Measurements from ENCODE around the gene NTF3.

NTF3 gene

GRCh38 chr12:5498076-5498475 is 66.2 kb downstream of the NTF3 start:
- no peak overlapping the region for H3K27ac ChIP-seq
- no peak for TF ChIP-seq CTCF (conservative IDR thresholded peaks at IDR 0.05)

- no peak for TF ChIP-seq CTCF (conservative IDR thresholded peaks at IDR 0.05)
- no peak overlapping the region for H3K27ac ChIP-seq
Observed at GRCh38 chr12:5498806-5499205, 66.9 kb downstream of the NTF3 start.

GRCh38 chr12:5499566-5500330 is 67.8 kb downstream of the NTF3 start:
- no peak for TF ChIP-seq CTCF (conservative IDR thresholded peaks at IDR 0.05)
- no peak overlapping the region for H3K27ac ChIP-seq

- H3K27ac ChIP-seq: no peak overlapping the region
- TF ChIP-seq CTCF (conservative IDR thresholded peaks at IDR 0.05): no peak
Observed at GRCh38 chr12:5500331-5500659, 68.4 kb downstream of the NTF3 start.

- H3K27ac ChIP-seq: no peak overlapping the region; the same call in 1 of the 2 replicates
Observed at GRCh38 chr12:5503774-5504173, 71.9 kb downstream of the NTF3 start.

GRCh38 chr12:5505116-5505515 is 73.2 kb downstream of the NTF3 start:
- no peak for TF ChIP-seq CTCF (conservative IDR thresholded peaks at IDR 0.05)

More at GRCh38 chr12:5503774-5504173, 71.9 kb downstream of the NTF3 start:
- no peak for TF ChIP-seq CTCF (conservative IDR thresholded peaks at IDR 0.05)

GRCh38 chr12:5505751-5506150 is 73.8 kb downstream of the NTF3 start:
- H3K27ac ChIP-seq: no peak overlapping the region
- no peak for TF ChIP-seq CTCF (conservative IDR thresholded peaks at IDR 0.05)

More at GRCh38 chr12:5505116-5505515, 73.2 kb downstream of the NTF3 start:
- H3K27ac ChIP-seq: no peak overlapping the region
